ENCODE results near the gene SMPX.

DNA sequence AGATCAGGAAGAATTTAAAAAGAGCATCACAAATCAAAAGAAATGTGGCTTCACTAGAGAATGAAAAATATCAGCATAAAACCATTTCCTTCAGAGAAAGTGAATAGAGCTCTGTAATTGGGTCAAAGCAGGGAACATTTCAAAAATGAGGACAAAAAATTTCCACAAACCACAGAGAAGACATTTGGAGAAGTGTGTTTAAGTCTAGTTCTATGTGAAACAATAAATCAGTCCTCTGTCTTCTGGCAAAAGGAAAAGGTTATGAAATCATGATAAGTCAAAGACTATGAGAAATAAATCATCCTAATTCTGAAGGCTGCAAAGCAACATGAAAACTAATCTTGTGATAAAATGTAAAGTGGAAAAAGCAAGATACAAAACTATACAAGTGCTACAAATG, 27.9 kb downstream of the SMPX start:
- TF ChIP-seq, protein P1, sequence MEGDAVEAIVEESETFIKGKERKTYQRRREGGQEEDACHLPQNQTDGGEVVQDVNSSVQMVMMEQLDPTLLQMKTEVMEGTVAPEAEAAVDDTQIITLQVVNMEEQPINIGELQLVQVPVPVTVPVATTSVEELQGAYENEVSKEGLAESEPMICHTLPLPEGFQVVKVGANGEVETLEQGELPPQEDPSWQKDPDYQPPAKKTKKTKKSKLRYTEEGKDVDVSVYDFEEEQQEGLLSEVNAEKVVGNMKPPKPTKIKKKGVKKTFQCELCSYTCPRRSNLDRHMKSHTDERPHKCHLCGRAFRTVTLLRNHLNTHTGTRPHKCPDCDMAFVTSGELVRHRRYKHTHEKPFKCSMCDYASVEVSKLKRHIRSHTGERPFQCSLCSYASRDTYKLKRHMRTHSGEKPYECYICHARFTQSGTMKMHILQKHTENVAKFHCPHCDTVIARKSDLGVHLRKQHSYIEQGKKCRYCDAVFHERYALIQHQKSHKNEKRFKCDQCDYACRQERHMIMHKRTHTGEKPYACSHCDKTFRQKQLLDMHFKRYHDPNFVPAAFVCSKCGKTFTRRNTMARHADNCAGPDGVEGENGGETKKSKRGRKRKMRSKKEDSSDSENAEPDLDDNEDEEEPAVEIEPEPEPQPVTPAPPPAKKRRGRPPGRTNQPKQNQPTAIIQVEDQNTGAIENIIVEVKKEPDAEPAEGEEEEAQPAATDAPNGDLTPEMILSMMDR (IDR thresholded peaks at IDR 0.05) = no peak
- no peak for TF ChIP-seq EP300 (IDR thresholded peaks at IDR 0.05)
- TF ChIP-seq POLR2AphosphoS5 (IDR thresholded peaks at IDR 0.05) = no peak

Measured in stomach (tissue), 4 donors.